GM19467 (cell line): Measurements from ENCODE around the gene GHR.
A peak's percentile ranks its signal among the peaks of the same experiment; 100 is the strongest.
"Not testable (repeated sequence)": the region's sequence is repeated elsewhere in the genome, so short reads cannot be mapped to it uniquely, and the experiment has no call there.

Source experiments
- ATAC-seq: cut with Tn5 transposase; IDR thresholded peaks from one replicate; pipeline ENCODE4 v1.9.1; 2021; ENCODE audit warnings: mild to moderate bottlenecking, moderate library complexity; ENCODE audit not compliant: unreplicated experiment

Gene GHR

GRCh38 chr5:42680046-42680445 lies 256.8 kb downstream of the GHR start:
- no peak for ATAC-seq

- ATAC-seq = not testable (repeated sequence)
Measured at GRCh38 chr5:42685078-42685477, 261.8 kb downstream of the GHR start.

- ATAC-seq = no peak
Measured at GRCh38 chr5:42689391-42689790, 266.2 kb downstream of the GHR start.

GRCh38 chr5:42691413-42691937 lies 268.2 kb downstream of the GHR start:
- ATAC-seq = no peak

- ATAC-seq = no peak
Measured at GRCh38 chr5:42701351-42702059, 278.3 kb downstream of the GHR start.

GRCh38 chr5:42703238-42703637 lies 280.0 kb downstream of the GHR start:
- no peak for ATAC-seq

- ATAC-seq = no peak
Measured at GRCh38 chr5:42715785-42716184, 292.5 kb downstream of the GHR start.

- ATAC-seq = peak; percentile 97
Measured at GRCh38 chr5:42718591-42718990, 295.4 kb downstream of the GHR start.

GRCh38 chr5:42719034-42719433 lies 295.8 kb downstream of the GHR start:
- no peak for ATAC-seq

GRCh38 chr5:42720251-42720650 lies 297.0 kb downstream of the GHR start:
- ATAC-seq = no peak

- no peak for ATAC-seq
Measured at GRCh38 chr5:42721484-42721883, 298.2 kb downstream of the GHR start.

GRCh38 chr5:42734531-42735058 lies 311.4 kb downstream of the GHR start:
- ATAC-seq = not testable (repeated sequence)

- ATAC-seq = no peak
Measured at GRCh38 chr5:42740920-42741319, 317.7 kb downstream of the GHR start.

GRCh38 chr5:42745426-42745825 lies 322.2 kb downstream of the GHR start:
- ATAC-seq = no peak

- no peak for ATAC-seq
Measured at GRCh38 chr5:42745856-42746255, 322.6 kb downstream of the GHR start.

GRCh38 chr5:42749020-42749419 lies 325.8 kb downstream of the GHR start:
- ATAC-seq = no peak

GRCh38 chr5:42750507-42750906 lies 327.3 kb downstream of the GHR start:
- ATAC-seq = no peak

- ATAC-seq = no peak
Measured at GRCh38 chr5:42751044-42751443, 327.8 kb downstream of the GHR start.

- no peak for ATAC-seq
Measured at GRCh38 chr5:42753099-42753498, 329.9 kb downstream of the GHR start.

- peak; percentile 77 for ATAC-seq
Measured at GRCh38 chr5:42756606-42757601, 333.7 kb downstream of the GHR start, which contains the start of gene CCDC152. Gene CCDC152 (plus strand): TSS chr5:42756818. CDS start chr5:42759122, 2,304 bp downstream.

- ATAC-seq = no peak
Measured at GRCh38 chr5:42759456-42759855, 336.2 kb downstream of the GHR start.
